Right lobe of liver (tissue), 4 donors: ENCODE measurements around the gene MBP.

Source experiments
- POLR2A ChIP-seq: fragments of 450-650 bp; IDR thresholded peaks from one replicate; pipeline ENCODE4 v1.6.1; 2017; ENCODE audit warnings: antibody characterized with exemption, mild to moderate bottlenecking
- TF ChIP-seq, protein P1 (sequence below), 4 donors: fragments of 200-600 bp in 3 of 4; fragments of 450-650 bp in 1 of 4; IDR thresholded peaks; one replicate each; pipeline versions ENCODE4 v1.5.1 to v1.8.0; 2016 to 2022; ENCODE audit warnings: antibody characterized with exemption in 4 of 4, mild to moderate bottlenecking in 2 of 4
- donor health status: DM: no; HTN: no; CAD: no.
- donor health status: DM: no; HTN: no; CAD: no.
- donor health status: DM: no; HTN: yes; CAD: no.

DNA sequence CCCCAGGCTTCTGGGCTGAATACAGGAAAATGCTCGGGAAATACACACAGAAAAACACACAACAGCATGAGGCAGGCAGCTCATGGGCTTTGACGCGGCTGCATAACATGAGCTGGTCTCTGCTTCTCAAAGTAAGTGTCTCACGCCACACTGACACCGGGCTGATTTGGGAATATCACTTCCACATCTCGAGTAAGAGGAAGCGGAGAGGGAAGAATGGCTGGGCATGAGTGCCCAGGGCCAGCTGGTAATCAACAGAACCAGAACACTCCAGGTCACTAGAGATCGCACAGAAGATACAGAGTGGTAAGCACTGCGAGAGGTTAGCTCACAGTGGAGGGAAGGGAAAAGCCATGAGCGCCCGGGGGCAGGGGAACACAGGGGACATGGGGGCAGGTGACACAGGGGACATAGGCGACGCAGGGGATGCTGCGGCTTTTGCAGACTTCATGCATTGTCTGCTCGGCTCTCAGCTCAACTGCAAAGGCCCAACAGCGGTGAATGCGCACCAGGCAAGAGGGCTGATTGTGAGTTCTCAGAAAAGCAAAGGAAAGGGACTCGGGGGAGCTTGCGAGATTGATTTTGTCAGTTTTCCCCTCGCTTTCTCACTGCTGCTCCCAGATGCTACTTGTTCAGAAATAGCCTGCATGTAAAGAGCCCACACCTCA is 141.4 kb downstream of the MBP start:
- TF ChIP-seq, protein P1, sequence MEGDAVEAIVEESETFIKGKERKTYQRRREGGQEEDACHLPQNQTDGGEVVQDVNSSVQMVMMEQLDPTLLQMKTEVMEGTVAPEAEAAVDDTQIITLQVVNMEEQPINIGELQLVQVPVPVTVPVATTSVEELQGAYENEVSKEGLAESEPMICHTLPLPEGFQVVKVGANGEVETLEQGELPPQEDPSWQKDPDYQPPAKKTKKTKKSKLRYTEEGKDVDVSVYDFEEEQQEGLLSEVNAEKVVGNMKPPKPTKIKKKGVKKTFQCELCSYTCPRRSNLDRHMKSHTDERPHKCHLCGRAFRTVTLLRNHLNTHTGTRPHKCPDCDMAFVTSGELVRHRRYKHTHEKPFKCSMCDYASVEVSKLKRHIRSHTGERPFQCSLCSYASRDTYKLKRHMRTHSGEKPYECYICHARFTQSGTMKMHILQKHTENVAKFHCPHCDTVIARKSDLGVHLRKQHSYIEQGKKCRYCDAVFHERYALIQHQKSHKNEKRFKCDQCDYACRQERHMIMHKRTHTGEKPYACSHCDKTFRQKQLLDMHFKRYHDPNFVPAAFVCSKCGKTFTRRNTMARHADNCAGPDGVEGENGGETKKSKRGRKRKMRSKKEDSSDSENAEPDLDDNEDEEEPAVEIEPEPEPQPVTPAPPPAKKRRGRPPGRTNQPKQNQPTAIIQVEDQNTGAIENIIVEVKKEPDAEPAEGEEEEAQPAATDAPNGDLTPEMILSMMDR (IDR thresholded peaks at IDR 0.05): no peak
- no peak for TF ChIP-seq POLR2A
